HPDE6-E6E7 (cell line): Measurements from ENCODE around the gene CLEC4D.
"Not testable (repeated sequence)": the region's sequence is repeated elsewhere in the genome, so short reads cannot be mapped to it uniquely, and the experiment has no call there.

Experiments
- DNase-seq: peaks from one replicate; pipeline ENCODE4 v3.0.0; 2011; ENCODE audit warnings: missing footprints; ENCODE audit errors: extremely low spot score

The CLEC4D gene

GRCh38 chr12:8513256-8513655 is at the start of gene CLEC4D:
TSS of gene CLEC4D (plus strand) at chr12:8513503. CDS start at chr12:8513733, 230 bp downstream.
- no peak for DNase-seq

GRCh38 chr12:8465301-8465996 is 47.9 kb upstream of the CLEC4D start:
- DNase-seq = no peak

DNA sequence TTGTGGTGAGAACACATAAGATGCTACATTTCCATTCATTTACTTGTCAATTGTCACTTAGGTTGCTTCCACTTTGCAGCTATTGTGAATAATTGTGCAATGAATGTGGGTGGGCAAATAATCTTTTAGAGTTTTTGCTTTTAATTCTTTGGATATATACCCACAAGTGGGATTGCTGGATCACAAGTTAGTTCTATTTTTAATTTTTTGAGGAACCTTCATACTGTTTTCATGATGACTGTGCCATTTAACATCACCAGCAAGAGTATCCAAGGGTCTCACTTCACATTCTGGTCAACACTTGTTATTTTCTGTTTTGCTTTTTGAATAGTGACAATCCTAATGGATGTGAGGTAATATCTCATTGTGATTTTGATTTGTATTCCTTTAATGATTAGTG is 47.1 kb upstream of the CLEC4D start:
- DNase-seq = no peak

DNA sequence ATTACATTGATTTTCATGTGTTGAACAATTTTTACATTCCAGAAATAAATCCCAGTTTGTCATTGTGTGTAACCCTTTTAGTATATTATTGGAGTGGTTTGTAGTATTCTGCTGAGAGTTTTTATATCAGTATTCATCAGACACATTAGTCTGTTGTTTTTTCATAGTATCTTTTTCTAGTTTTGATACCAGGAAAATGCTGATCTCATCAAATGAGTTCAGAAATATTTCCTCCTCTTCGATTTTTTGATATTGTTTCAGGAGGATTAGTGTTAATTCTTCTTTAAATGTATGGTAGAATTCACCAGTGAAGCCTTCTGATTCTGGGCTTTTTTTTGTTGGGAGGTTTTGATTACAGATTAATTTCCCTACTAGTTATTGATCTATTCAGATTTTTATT is 42.2 kb upstream of the CLEC4D start:
- no peak for DNase-seq

DNA sequence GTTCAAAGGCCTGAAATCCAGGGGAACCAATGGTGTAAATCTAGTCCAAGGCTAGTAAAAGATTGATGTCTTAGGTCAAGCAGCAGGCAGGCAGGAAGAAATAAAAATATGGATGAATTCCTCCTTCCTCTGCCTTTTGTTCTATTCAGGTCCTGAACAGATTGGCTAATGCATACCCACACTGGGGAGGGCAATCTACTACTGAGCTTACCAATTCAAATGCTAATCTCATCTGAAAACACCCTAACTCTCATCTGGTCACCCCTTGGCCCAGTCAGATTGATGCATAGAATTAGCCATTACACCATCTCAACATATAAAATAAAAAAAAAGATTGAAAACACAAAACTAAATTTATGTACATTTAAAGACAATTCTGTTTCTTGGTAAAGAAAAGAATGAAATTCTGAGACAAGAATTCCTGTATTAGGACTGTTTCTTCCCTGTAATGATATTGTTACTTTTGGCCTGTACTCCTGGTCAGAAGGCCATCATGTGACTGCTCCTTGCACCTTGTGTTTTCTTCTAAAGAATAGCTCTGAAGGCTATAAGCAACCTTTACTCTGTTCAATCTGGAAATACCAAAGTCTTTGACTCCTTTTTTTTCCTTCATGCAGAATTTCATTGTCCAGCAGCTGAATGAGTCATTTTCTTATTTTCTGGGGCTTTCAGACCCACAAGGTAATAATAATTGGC is 37.6 kb upstream of the CLEC4D start:
- no peak for DNase-seq

- DNase-seq = no peak
These were observed 30.7 kb upstream of the CLEC4D start for GRCh38 chr12:8482571-8483061.

GRCh38 chr12:8483079-8483478 is 30.2 kb upstream of the CLEC4D start:
- DNase-seq = no peak

DNA sequence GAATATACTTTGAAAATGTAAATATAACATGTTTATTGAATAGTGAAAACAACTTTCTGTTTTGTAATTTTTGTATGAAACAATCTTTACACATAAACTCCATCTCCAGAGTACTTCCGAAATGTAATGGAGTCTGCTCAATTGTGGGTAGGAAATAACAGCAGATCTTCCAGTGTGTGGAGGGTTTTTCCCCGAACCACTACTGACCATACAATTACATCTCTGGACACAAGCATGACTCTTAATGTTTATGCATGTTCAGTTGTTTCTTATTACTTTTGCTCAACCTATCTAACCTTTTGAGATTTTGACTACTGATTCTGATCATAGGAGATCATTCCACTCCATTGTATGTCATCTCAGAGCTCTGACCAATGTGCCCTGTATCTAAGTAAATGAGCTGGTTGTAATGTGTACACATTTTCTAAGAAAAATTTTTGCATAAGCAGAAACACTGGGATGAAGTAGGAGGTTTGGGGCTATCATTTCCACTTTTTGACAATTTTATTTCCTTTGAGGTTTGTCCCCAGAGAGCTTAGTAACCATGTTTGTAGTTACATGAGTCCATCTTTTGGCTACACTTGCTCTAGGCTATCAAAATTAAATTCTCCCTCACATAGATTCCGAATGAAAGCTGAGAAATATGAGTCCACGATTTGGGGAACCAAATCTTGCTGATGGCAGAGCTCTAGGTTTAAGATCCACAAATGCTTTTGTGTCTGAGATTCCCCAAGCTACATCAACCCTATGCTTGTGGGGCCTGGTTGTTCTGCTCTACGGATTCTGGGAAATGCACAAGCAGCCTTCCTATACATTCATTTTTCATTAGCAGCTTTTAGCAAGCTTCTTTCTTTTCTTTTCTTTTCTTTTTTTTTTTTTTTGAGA is 21.4 kb upstream of the CLEC4D start:
- no peak for DNase-seq

GRCh38 chr12:8493084-8493483 is 20.2 kb upstream of the CLEC4D start:
- no peak for DNase-seq

DNA sequence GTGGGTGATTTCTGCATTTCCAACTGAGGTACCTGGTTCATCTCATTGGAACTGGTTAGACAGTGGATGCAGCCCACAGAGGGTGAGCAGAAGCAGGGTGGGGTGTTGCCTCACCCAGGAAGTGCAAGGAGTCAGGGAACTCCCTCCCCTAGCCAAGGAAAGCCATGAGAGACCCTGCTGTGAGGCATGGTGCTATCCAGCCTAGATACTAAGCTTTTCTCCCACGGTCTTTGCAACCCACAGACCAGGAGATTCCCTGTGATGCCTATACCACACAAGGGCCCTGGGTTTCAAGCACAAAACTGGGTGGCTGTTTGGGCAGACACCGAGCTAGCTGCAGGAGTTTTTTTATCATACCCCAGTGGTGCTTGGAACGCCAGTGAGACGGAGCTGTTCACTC is 17.6 kb upstream of the CLEC4D start:
- DNase-seq = not testable (repeated sequence)

DNA sequence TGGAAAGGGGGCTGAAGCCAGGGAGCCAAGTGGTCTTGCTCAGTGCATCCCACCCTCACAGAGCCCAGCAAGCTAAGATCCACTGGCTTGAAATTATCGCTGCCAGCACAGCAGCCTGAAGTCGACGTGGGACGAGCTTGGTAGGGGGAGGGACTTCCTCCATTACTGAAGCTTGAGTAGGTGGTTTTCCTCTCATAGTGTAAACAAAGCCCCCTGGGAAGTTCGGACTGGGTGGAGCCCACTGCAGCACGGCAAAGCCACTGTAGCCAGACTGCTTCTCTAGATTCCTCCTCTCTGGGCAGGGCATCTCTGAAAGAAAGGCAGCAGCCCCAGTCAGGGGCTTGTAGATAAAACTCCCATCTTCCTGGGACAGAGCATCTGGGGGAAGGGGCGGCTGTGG is 17.2 kb upstream of the CLEC4D start:
- DNase-seq = not testable (repeated sequence)

- no peak for DNase-seq
These were observed 13.7 kb upstream of the CLEC4D start for GRCh38 chr12:8499616-8500015.

- DNase-seq = no peak
These were observed 11.6 kb upstream of the CLEC4D start for GRCh38 chr12:8501720-8502119.

GRCh38 chr12:8504351-8504750 is 9.0 kb upstream of the CLEC4D start:
- DNase-seq = no peak

DNA sequence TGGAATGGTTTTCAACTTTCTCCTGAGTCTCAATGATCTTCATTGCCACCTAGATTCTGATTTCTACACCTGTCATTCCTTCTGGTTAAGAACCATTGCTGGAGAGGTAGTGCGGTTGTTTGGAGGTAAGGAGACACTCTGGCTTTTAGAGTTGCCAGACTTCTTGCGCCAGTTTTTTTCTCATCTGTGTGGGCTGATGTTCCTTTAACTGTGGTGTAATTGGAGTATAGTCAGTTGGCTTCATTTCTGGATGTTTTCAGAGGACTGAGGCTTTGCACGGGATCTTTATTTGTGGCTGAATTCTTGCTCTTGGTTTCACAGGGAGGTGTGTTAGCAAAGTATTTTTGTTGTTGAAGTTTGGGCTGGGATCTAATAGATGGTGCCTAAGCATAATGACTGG is 5.7 kb upstream of the CLEC4D start:
- DNase-seq = no peak

GRCh38 chr12:8508223-8508622 is 5.1 kb upstream of the CLEC4D start:
- DNase-seq = no peak

DNA sequence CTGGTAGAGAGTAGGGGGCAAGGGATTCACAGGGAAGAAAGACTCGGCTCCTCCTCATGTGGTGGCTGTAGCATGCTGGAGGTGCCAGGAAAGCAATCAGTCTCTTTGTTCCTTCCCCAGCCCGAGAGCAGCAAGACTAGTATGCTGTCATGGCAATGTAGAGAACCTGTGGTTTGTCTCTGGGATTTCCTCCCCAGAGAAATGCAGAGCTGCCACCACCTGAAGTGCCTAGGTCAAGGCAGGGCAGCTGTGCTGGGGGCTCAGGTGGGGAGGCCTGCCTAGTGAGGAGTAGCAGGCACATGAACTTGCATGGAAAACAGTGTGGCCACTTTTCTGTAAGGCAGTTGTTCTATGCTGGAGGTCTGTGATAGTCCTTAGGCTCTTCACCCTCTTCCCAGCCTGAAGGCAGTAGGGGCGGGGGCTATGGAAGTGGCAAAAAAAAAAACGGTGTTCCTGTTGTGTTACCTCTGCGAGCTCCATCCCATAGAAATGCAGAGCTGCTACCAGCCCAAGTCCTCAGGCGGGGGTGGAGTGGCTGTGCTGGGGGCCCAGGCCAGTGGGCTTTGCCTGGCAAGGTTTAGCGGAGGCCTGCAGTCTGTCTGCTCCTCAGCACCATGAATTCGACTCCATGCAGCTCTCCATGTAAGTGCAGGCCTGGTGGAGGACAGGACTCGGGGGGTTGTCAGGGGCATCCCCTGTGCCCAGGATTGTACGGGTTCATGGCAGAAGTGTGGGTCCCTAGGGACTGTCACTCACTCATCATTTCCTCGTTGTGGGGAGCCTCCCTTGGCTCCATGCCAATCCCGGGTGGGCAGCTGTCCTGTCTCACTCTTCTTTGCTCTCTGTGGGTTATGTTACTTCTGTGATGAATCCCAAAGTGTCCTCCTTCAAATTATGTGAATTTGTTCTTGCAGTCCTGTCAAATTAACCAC is 4.1 kb upstream of the CLEC4D start:
- DNase-seq = no peak

GRCh38 chr12:8517971-8518370 is 4.7 kb downstream of the CLEC4D start:
- DNase-seq = no peak

DNA sequence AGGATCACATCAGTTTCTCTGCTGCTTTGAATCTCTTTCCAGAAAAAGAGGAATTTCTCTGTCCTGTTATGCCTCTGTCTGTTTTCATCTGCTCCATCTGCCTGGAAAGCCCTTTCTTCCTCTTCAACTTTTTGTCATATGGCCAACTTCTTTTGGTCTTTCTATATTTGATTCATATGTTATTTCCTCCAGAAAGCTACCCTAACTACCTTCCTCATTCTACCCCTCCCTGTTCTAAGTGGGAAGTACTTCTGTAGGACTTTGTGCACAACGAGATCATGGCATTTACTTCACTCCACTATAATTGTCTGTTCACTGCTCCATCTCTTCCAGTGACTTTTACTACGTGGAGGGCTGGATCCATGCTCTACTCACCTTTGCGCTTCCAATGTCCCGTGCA is 5.9 kb downstream of the CLEC4D start:
- DNase-seq = no peak

- DNase-seq = no peak
These were observed 14.2 kb downstream of the CLEC4D start for GRCh38 chr12:8527250-8528130.
